Activated naive CD4-positive, alpha-beta T cell treated with anti-CD3 and anti-CD28 coated beads, Interleukin-2, amount 50 U/mL, for 24 hours (primary cell): Measurements from ENCODE around the gene P3H4.

Experiments
- H3K27ac Mint-ChIP-seq: one replicate; pipeline ENCODE4 v1.8.0; 2021; ENCODE audit warnings: mild to moderate bottlenecking, mixed read lengths
- H3K27me3 Mint-ChIP-seq: one replicate; pipeline ENCODE4 v1.8.0; 2021; ENCODE audit warnings: mixed read lengths
- H3K36me3 Mint-ChIP-seq: one replicate; pipeline ENCODE4 v1.8.0; 2021; ENCODE audit warnings: mixed read lengths
- H3K4me1 Mint-ChIP-seq: one replicate; pipeline ENCODE4 v1.8.0; 2021; ENCODE audit warnings: mixed read lengths
- H3K4me3 Mint-ChIP-seq: one replicate; pipeline ENCODE4 v1.8.0; 2021; ENCODE audit warnings: mild to moderate bottlenecking, mixed read lengths
- H3K9me3 Mint-ChIP-seq: one replicate; pipeline ENCODE4 v1.8.0; 2021; ENCODE audit warnings: mixed read lengths

Gene P3H4

DNA sequence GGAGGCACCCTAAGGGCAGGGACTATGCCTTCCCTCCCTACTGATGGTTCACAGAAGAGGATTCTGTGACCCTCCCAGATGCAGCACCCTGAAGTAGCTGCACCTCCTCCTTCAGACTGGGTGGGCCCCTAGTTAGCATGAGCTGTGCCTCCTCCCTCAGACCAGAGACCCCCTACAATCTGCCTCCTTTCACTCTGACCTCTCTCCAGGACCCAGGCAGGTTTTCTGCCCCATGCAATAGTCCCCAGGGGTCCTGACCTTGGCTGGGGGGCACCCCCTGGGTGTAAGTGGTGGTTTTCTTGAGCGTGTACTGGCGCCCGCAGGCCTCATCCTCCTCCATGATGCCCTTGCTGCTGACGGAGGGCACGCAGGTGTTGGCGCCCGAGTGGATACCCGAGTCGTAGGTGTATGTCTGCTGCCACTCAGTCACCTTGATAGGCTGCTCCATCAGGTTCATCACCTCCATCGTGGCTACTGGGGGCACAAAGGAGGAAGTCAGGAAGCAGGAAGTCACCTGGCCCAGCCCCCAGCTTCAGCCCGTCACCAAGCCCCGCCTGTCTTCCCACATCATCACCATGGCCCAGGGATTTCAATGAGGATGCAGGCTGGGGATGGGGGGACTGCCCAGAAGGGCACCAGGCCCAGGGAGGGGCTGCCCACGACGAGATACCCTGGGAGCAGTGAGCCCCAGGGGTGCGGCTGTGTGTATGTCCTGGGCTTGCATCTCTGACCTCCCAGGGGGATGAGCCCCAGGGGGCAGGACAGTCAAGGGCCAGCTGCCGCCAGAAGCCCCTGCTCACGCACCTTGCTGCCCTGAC is 40.2 kb downstream of the P3H4 start:
- no peaks in the 10 kb centered on the region for H3K36me3 Mint-ChIP-seq
- H3K27ac Mint-ChIP-seq = no peak overlapping the region
- H3K9me3 Mint-ChIP-seq = no peaks in the 10 kb centered on the region
- no peak overlapping the region for H3K4me3 Mint-ChIP-seq
- no peaks in the 10 kb centered on the region for H3K27me3 Mint-ChIP-seq
- no peaks in the 10 kb centered on the region for H3K4me1 Mint-ChIP-seq

- Mint-ChIP-seq H3K9me3 (no peaks in the 10 kb centered on the region), H3K36me3 (no peaks in the 10 kb centered on the region), H3K4me3 (no peak overlapping the region), H3K27me3 (no peaks in the 10 kb centered on the region), H3K27ac (no peak overlapping the region), H3K4me1 (no peaks in the 10 kb centered on the region)
These were observed 41.8 kb downstream of the P3H4 start for GRCh38 chr17:41769985-41770384.

DNA sequence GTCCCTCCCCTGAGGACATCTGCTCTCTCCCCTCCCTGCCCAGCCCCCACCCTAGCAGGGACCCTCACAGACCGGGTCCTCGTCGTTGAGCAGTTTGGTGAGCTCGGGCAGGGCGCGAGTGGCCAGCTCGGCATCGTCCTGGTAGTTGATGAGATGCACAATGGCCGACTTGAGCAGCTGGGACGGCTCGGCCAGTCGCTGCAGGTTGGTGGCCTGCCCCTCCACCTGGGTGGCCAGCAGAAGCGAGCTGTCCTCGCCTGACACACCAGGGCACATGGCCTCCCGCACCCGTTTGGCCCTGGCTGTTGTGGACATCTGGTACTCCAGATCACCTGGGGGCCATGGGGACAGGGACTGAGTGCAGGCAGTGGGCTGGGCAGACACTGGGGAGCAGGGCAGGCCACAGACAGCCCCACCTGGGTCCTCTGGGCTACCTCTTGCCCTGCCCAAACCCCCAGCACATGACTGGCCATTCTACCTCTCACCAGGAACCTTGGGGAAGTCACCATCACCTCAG is 42.3 kb downstream of the P3H4 start:
- Mint-ChIP-seq H3K4me1 (no peaks in the 10 kb centered on the region), H3K36me3 (no peaks in the 10 kb centered on the region)

GRCh38 chr17:41768682-41769288 is 43.0 kb downstream of the P3H4 start:
- no peak overlapping the region for H3K4me3 Mint-ChIP-seq
- H3K36me3 Mint-ChIP-seq = no peaks in the 10 kb centered on the region
- no peaks in the 10 kb centered on the region for H3K27me3 Mint-ChIP-seq
- H3K9me3 Mint-ChIP-seq = no peaks in the 10 kb centered on the region
- no peaks in the 10 kb centered on the region for H3K4me1 Mint-ChIP-seq
- no peak overlapping the region for H3K27ac Mint-ChIP-seq

More for the DNA sequence above, 42.3 kb downstream of the P3H4 start:
- no peak overlapping the region for H3K4me3 Mint-ChIP-seq
- H3K9me3 Mint-ChIP-seq = no peaks in the 10 kb centered on the region
- H3K27me3 Mint-ChIP-seq = no peaks in the 10 kb centered on the region
- H3K27ac Mint-ChIP-seq = no peak overlapping the region

DNA sequence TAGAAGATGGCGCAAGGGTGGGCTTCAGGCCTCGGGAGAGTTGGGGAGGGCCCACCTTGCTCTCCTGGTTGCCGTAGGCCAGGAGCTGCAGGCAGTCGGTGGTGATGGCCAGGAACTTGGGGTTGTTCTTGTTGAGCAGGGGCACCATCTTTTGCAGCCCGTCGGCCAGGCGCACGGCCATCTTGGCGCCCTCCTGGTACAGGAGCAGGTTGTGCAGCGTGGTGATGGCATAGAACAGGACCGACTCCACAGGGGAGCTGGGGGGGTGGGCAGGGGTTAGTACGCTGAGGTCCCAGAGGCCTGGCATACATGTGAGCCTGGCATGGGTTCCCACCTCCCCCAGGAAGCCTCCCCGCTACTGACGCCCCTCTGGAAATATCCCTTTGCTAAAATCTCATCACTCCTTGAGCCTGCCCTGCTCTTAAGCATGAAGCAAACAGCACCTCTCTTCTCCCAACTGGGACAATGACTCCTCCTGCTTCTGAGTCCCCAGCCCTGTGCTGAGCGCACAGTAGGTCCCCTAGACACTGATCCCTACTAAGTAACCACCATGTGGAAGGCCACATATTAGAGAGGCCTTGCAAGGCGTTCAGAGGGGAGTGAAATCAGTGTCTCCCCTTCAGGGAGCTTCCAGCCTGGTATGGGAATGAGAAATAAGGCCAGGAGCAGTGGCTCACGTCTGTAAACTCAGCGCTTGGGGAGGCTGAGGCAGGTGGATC is 44.3 kb downstream of the P3H4 start:
- Mint-ChIP-seq H3K9me3 (no peaks in the 10 kb centered on the region), H3K27ac (no peak overlapping the region), H3K4me3 (no peak overlapping the region), H3K36me3 (no peaks in the 10 kb centered on the region), H3K4me1 (no peaks in the 10 kb centered on the region), H3K27me3 (no peaks in the 10 kb centered on the region)

DNA sequence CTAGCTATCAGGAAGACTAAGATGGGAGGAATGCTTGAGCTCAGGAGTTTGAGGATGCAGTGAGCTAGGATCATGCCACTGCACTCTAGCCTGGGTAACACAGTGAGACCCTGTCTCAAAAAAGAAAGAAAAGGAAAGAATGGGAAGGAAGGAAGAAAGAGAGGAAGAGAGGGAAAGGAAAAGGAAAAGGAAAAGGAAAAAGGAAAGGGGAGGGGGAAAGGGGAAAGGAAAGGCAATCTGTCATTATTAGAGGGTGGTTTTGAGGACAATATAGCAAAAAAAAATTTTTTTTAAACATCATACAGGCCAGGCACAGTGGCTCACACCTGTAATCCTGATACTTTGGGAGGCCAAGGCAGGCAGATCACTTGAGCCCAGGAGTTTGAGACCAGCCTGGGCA is 45.6 kb downstream of the P3H4 start:
- H3K36me3 Mint-ChIP-seq = no peaks in the 10 kb centered on the region
- no peaks in the 10 kb centered on the region for H3K27me3 Mint-ChIP-seq
- no peaks in the 10 kb centered on the region for H3K9me3 Mint-ChIP-seq
- H3K27ac Mint-ChIP-seq = no peak overlapping the region
- H3K4me3 Mint-ChIP-seq = no peak overlapping the region
- H3K4me1 Mint-ChIP-seq = no peaks in the 10 kb centered on the region

- no peaks in the 10 kb centered on the region for H3K9me3 Mint-ChIP-seq
- no peak overlapping the region for H3K4me3 Mint-ChIP-seq
- no peaks in the 10 kb centered on the region for H3K27me3 Mint-ChIP-seq
- no peaks in the 10 kb centered on the region for H3K4me1 Mint-ChIP-seq
- H3K36me3 Mint-ChIP-seq = no peaks in the 10 kb centered on the region
- H3K27ac Mint-ChIP-seq = no peak overlapping the region
These were observed 48.4 kb downstream of the P3H4 start for GRCh38 chr17:41763327-41763726.

DNA sequence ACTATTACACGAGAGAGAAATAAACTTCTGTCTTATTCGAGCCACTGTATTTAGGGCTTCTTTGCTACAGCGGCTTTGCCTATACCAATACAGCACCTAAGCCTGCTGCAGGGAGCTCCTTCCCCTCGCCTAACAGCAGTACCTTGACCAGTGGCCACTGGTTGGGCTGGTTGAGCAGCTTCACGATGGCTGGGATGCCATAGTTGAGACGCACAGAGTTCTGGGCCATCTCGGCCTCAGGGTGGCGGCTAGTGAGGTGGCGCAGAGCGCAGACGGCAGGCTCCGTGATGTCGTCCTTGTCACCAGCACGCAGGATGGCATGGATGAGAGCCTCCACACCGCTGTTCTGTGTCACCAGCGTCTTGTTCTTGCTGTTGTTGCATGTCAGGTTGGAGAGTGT is 48.9 kb downstream of the P3H4 start:
- Mint-ChIP-seq H3K9me3 (no peaks in the 10 kb centered on the region), H3K36me3 (no peaks in the 10 kb centered on the region), H3K4me3 (no peak overlapping the region), H3K4me1 (no peaks in the 10 kb centered on the region), H3K27me3 (no peaks in the 10 kb centered on the region), H3K27ac (peak overlapping the region; percentile 55)

DNA sequence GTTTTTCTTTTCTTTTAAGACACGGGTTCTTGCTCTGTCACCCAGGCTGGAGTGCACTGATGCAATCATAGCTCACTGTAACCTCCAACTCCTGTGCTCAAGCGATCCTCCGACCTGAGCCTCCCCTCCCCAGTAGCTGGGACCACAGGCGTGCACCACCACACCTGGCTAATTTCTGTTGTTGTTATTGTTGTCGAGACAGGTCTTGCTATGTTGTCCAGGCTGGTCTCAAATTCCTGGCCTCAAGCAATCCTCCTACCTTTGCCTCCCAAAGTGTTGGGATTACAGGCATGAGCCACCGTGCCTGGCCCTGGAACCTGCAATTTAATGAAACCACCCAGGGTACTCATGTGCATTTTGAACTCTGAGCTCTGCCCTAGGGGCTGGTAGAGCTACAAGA is 49.4 kb downstream of the P3H4 start:
- Mint-ChIP-seq H3K4me3 (no peak overlapping the region), H3K9me3 (no peaks in the 10 kb centered on the region), H3K4me1 (no peaks in the 10 kb centered on the region), H3K27me3 (no peaks in the 10 kb centered on the region), H3K36me3 (no peaks in the 10 kb centered on the region), H3K27ac (no peak overlapping the region)

DNA sequence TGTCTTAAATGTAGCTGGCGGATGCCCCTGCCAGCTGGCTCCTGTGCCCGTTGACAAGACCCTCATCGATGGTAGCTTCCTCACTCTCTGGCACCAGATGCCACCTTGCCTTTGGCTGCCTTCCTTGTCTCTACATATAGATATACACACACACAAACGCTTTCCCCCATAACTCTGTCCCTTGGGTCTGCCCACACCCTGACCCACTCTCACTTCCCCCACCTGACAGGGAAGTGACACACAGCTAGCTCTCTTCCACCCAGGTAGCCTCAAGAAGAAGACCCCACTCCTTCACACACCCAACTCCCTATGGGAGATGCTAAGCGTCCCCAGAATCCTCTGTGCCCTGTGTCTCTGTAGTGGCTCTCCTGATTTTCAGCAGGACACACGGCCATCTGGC is 50.9 kb downstream of the P3H4 start:
- Mint-ChIP-seq H3K9me3 (no peaks in the 10 kb centered on the region), H3K27me3 (no peaks in the 10 kb centered on the region), H3K4me1 (no peaks in the 10 kb centered on the region), H3K36me3 (no peaks in the 10 kb centered on the region), H3K27ac (no peak overlapping the region), H3K4me3 (no peak overlapping the region)

GRCh38 chr17:41758601-41759000 is 53.1 kb downstream of the P3H4 start:
- Mint-ChIP-seq H3K27me3 (no peaks in the 10 kb centered on the region), H3K4me3 (no peak overlapping the region), H3K9me3 (no peaks in the 10 kb centered on the region)

GRCh38 chr17:41754066-41754465 is 57.7 kb downstream of the P3H4 start:
- Mint-ChIP-seq H3K27me3 (no peaks in the 10 kb centered on the region), H3K36me3 (no peaks in the 10 kb centered on the region), H3K9me3 (no peaks in the 10 kb centered on the region), H3K4me1 (no peaks in the 10 kb centered on the region), H3K27ac (no peak overlapping the region), H3K4me3 (no peak overlapping the region)

More at GRCh38 chr17:41758601-41759000, 53.1 kb downstream of the P3H4 start:
- H3K27ac Mint-ChIP-seq = no peak overlapping the region
- no peaks in the 10 kb centered on the region for H3K36me3 Mint-ChIP-seq
- H3K4me1 Mint-ChIP-seq = no peaks in the 10 kb centered on the region
